Activated CD8-positive, alpha-beta memory T cell treated with anti-CD3 and anti-CD28 coated beads, Interleukin-2, amount 10 ng/mL, durations not matched to agents 7 days and 5 days (primary cell): ENCODE data around the gene STOM. TPM values are rescaled to one million over a fixed set of nuclear protein-coding genes. Genes with fewer than 3 reads are reported as not detected.

ENCODE experiments used
- ATAC-seq: fragments of 150-1000 bp; cut with Tn5 transposase; one replicate; pipeline ENCODE4 v1.10.0; 2021; ENCODE audit warnings: moderate library complexity
- CTCF ChIA-PET: fragments of 350-600 bp; sonication (Branson Sonifier 250); formaldehyde crosslinking; loops from one replicate; lab custom pipeline; 2021; ENCODE audit warnings: antibody characterized with exemption; lab: Charles Lee
- DNase-seq: peaks from one replicate; pipeline ENCODE4 v3.0.0-alpha.2; 2020
- H3K27ac Mint-ChIP-seq: one replicate; pipeline ENCODE4 v1.8.0; 2021; ENCODE audit warnings: mild to moderate bottlenecking, mixed read lengths
- H3K27me3 Mint-ChIP-seq: one replicate; pipeline ENCODE4 v1.8.0; 2021; ENCODE audit warnings: mixed read lengths
- H3K36me3 Mint-ChIP-seq: one replicate; pipeline ENCODE4 v1.8.0; 2021; ENCODE audit warnings: mild to moderate bottlenecking, mixed read lengths
- H3K4me1 Mint-ChIP-seq: one replicate; pipeline ENCODE4 v1.8.0; 2021; ENCODE audit warnings: mixed read lengths
- H3K4me3 Mint-ChIP-seq: one replicate; pipeline ENCODE4 v1.8.0; 2021; ENCODE audit warnings: mild to moderate bottlenecking, moderate library complexity, mixed read lengths
- H3K9me3 Mint-ChIP-seq: one replicate; pipeline ENCODE4 v1.8.0; 2022; ENCODE audit warnings: low read depth, mixed read lengths
- total RNA-seq, 2 experiments: library from RNA; stranded (reverse); gene quantifications; one replicate each; pipeline ENCODE4 v1.2.3, GENCODE V29; 2021

The STOM gene
- total RNA-seq, 2 experiments from 2014 or later: 93.1 to 131 TPM

GRCh38 chr9:121388140-121388905 lies 18.3 kb upstream of the STOM start:
- no peak for ATAC-seq
- Mint-ChIP-seq H3K4me1 (peaks cover 13% of the 10 kb centered on the region), H3K27ac (no peak overlapping the region), H3K27me3 (peaks cover 3% of the 10 kb centered on the region), H3K4me3 (no peak overlapping the region), H3K9me3 (no peaks in the 10 kb centered on the region), H3K36me3 (no peaks in the 10 kb centered on the region)
- CTCF ChIA-PET: interaction anchor here (14.2 kb wide), 1 partner anchor 68 kb away, joined by 129 read pairs; no protein-coding TSS in a partner anchor
- DNase-seq: no peak

GRCh38 chr9:121386442-121387175 lies 16.6 kb upstream of the STOM start:
- no peak overlapping the region for H3K4me3 Mint-ChIP-seq
- CTCF ChIA-PET: interaction anchor here (0.8 to 14.2 kb wide), 7 partner anchors 9 to 630 kb away, joined by 3 to 129 read pairs (median 3); no protein-coding TSS in a partner anchor

GRCh38 chr9:121383715-121384114 lies 13.7 kb upstream of the STOM start:
- H3K9me3 Mint-ChIP-seq: no peaks in the 10 kb centered on the region
- DNase-seq (no peak), ATAC-seq (no peak)
- H3K36me3 Mint-ChIP-seq: no peaks in the 10 kb centered on the region
- CTCF ChIA-PET: interaction anchor here (1.5 to 14.2 kb wide), 2 partner anchors 14 to 63 kb away, joined by 5 to 129 read pairs; no protein-coding TSS in a partner anchor
- no peak overlapping the region for H3K27ac Mint-ChIP-seq
- H3K27me3 Mint-ChIP-seq: peaks cover 3% of the 10 kb centered on the region
- H3K4me3 Mint-ChIP-seq: no peak overlapping the region
- no peaks in the 10 kb centered on the region for H3K4me1 Mint-ChIP-seq

More at GRCh38 chr9:121386442-121387175, 16.6 kb upstream of the STOM start:
- Mint-ChIP-seq H3K9me3 (no peaks in the 10 kb centered on the region), H3K27me3 (peaks cover 3% of the 10 kb centered on the region), H3K36me3 (no peaks in the 10 kb centered on the region), H3K4me1 (no peaks in the 10 kb centered on the region), H3K27ac (no peak overlapping the region)
- DNase-seq (no peak), ATAC-seq (no peak)

GRCh38 chr9:121380846-121381245 lies 10.8 kb upstream of the STOM start:
- peaks cover 3% of the 10 kb centered on the region for H3K27me3 Mint-ChIP-seq
- H3K9me3 Mint-ChIP-seq: peaks cover 7% of the 10 kb centered on the region
- no peak overlapping the region for H3K4me3 Mint-ChIP-seq
- ATAC-seq (no peak), DNase-seq (no peak)
- no peaks in the 10 kb centered on the region for H3K4me1 Mint-ChIP-seq
- no peak overlapping the region for H3K27ac Mint-ChIP-seq
- CTCF ChIA-PET: interaction anchor here (0.9 to 12.4 kb wide), 3 partner anchors 19 to 68 kb away, joined by 3 to 221 read pairs (median 7); no protein-coding TSS in a partner anchor
- peaks cover 10% of the 10 kb centered on the region for H3K36me3 Mint-ChIP-seq

GRCh38 chr9:121376214-121376830 lies 6.3 kb upstream of the STOM start:
- Mint-ChIP-seq H3K36me3 (peaks cover 10% of the 10 kb centered on the region), H3K27ac (no peak overlapping the region), H3K27me3 (peaks cover 3% of the 10 kb centered on the region), H3K4me3 (no peak overlapping the region), H3K4me1 (peaks cover 21% of the 10 kb centered on the region), H3K9me3 (peaks cover 7% of the 10 kb centered on the region)
- DNase-seq: no peak
- CTCF ChIA-PET: interaction anchor here (0.6 to 12.4 kb wide), 12 partner anchors 9 to 163 kb away, joined by 3 to 221 read pairs (median 6); no protein-coding TSS in a partner anchor
- no peak for ATAC-seq

GRCh38 chr9:121373011-121373729 lies 3.1 kb upstream of the STOM start:
- Mint-ChIP-seq H3K27ac (no peak overlapping the region), H3K36me3 (peaks cover 12% of the 10 kb centered on the region), H3K27me3 (peaks cover 3% of the 10 kb centered on the region), H3K9me3 (peaks cover 4% of the 10 kb centered on the region), H3K4me3 (no peak overlapping the region), H3K4me1 (peaks cover 32% of the 10 kb centered on the region)
- DNase-seq (no peak), ATAC-seq (no peak)
- CTCF ChIA-PET: interaction anchor here (0.8 to 12.4 kb wide), 4 partner anchors 9 to 53 kb away, joined by 3 to 221 read pairs (median 5); no protein-coding TSS in a partner anchor

GRCh38 chr9:121372239-121373010 lies 2.4 kb upstream of the STOM start:
- CTCF ChIA-PET: interaction anchor here (0.8 to 12.4 kb wide), 7 partner anchors 8 to 53 kb away, joined by 3 to 221 read pairs (median 3); no protein-coding TSS in a partner anchor
- DNase-seq (no peak), ATAC-seq (no peak)
- H3K4me3 Mint-ChIP-seq: no peak overlapping the region
- no peak overlapping the region for H3K27ac Mint-ChIP-seq
- no peaks in the 10 kb centered on the region for H3K27me3 Mint-ChIP-seq
- H3K36me3 Mint-ChIP-seq: peaks cover 13% of the 10 kb centered on the region
- H3K4me1 Mint-ChIP-seq: peaks cover 39% of the 10 kb centered on the region
- no peaks in the 10 kb centered on the region for H3K9me3 Mint-ChIP-seq

- Mint-ChIP-seq H3K4me3 (peak overlapping the region; percentile 7), H3K9me3 (no peaks in the 10 kb centered on the region), H3K27me3 (no peaks in the 10 kb centered on the region), H3K4me1 (peaks cover 47% of the 10 kb centered on the region), H3K36me3 (peaks cover 16% of the 10 kb centered on the region), H3K27ac (no peak overlapping the region)
- DNase-seq (no peak), ATAC-seq (no peak)
- CTCF ChIA-PET: interaction anchor here (0.9 to 12.4 kb wide), 5 partner anchors 10 to 52 kb away, joined by 3 to 221 read pairs (median 3); no protein-coding TSS in a partner anchor
Observed at GRCh38 chr9:121371495-121372061, 1.5 kb upstream of the STOM start.

GRCh38 chr9:121368745-121369144 lies 1.3 kb downstream of the STOM start:
- H3K36me3 Mint-ChIP-seq: peaks cover 30% of the 10 kb centered on the region
- H3K27me3 Mint-ChIP-seq: no peaks in the 10 kb centered on the region
- ATAC-seq (no peak), DNase-seq (peak; percentile 55)
- H3K9me3 Mint-ChIP-seq: no peaks in the 10 kb centered on the region
- CTCF ChIA-PET: interaction anchor here (0.8 to 1.9 kb wide), 7 partner anchors 10 to 90 kb away, joined by 3 to 15 read pairs (median 4); no protein-coding TSS in a partner anchor
- peak overlapping the region; percentile 79 for H3K4me3 Mint-ChIP-seq
- peaks cover 71% of the 10 kb centered on the region for H3K4me1 Mint-ChIP-seq
- peak overlapping the region; percentile 90 for H3K27ac Mint-ChIP-seq

GRCh38 chr9:121368138-121368522 lies 1.9 kb downstream of the STOM start:
- ATAC-seq (no peak), DNase-seq (no peak)
- Mint-ChIP-seq H3K4me3 (peak overlapping the region; percentile 79), H3K36me3 (peaks cover 30% of the 10 kb centered on the region), H3K27ac (peak overlapping the region; percentile 84), H3K4me1 (peaks cover 69% of the 10 kb centered on the region), H3K9me3 (no peaks in the 10 kb centered on the region), H3K27me3 (no peaks in the 10 kb centered on the region)
- CTCF ChIA-PET: interaction anchor here (1.4 to 6.5 kb wide), 3 partner anchors 29 to 48 kb away, joined by 4 to 49 read pairs (median 5); no protein-coding TSS in a partner anchor

- CTCF ChIA-PET: interaction anchor here (1.0 to 6.5 kb wide), 5 partner anchors 12 to 48 kb away, joined by 3 to 49 read pairs (median 4); no protein-coding TSS in a partner anchor
- Mint-ChIP-seq H3K4me1 (peaks cover 69% of the 10 kb centered on the region), H3K9me3 (no peaks in the 10 kb centered on the region), H3K4me3 (peak overlapping the region; percentile 79), H3K36me3 (peaks cover 31% of the 10 kb centered on the region), H3K27me3 (no peaks in the 10 kb centered on the region), H3K27ac (peak overlapping the region; percentile 84)
- ATAC-seq (no peak), DNase-seq (no peak)
Observed at GRCh38 chr9:121367306-121368137, 2.5 kb downstream of the STOM start.
